ENCODE measurements around the gene ATF7IP. TPM values are rescaled to one million over a fixed set of nuclear protein-coding genes. Genes with fewer than 3 reads are reported as not detected.

ATF7IP gene
- total RNA-seq, 1 experiment from 2014 or later = 100 TPM

DNA sequence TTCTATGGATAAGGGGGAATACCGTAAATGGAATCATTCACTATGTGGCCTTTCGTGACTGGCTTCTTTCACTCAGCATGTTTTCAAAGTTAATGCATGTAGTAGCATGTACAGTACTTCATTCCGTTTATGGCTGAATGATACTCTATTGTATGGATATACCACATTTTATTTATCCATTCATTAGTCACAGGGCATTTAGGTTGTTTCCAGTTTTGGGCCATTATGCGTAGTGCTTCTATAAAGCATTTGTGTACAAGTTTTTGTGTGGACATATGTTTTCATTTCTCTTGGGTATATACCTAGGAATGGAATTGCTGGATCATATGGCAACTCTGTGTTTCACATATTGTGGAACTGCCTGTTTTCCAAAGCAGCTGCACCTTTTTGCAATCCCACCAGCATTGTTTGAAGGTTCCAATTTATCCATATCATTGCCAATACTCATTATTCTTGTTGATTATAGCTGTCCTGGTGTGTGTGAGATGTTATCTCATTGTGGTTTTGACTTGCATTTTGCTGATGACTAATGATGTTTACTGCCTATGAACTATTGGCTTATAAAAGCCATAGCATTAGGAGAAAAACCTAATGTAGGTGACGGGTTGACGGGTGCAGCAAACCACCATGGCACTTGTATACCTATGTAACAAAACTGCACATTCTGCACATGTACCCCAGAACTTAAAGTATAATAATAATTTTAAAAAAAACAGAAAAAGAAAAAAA lies 45.5 kb downstream of the ATF7IP start:
- CTCF ChIA-PET = no interaction called here
- peaks cover 24% of the 10 kb centered on the region for H3K9me3 ChIP-seq (ENCODE audit: low read depth, low read length, poor library complexity, severe bottlenecking)

DNA sequence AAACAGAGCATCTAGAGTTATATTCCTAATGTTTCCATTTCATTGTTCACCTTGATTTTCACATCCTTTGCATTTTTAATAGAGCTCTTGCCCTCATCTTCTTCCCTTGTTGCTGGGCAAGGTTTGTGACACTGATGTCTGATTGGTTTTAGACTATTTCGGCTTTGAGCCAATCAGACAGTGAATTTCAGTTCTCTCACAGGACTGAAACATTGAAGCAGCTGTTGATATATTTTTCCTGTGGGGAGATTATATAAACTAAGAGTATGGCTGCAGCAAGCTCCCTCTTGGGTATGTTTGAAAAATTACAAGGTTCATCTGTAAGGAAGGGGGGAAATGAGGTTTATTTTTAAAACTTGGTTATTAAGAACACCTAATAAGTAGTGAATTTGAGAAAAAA lies 51.2 kb downstream of the ATF7IP start:
- POLR2A ChIA-PET (ENCODE audit: low non-redundant PET) = interaction anchor here (0.6 kb wide), 1 partner anchor 129 kb away, joined by 3 read pairs; no protein-coding TSS in a partner anchor
- intact Hi-C loops (cut with micrococcal nuclease; ENCODE audit: unreplicated experiment) = loop anchor here (2.0 kb wide), 1 partner anchor 50 kb away; no protein-coding TSS in a partner anchor
- H3K27me3 ChIP-seq (replicated peaks; ENCODE audit: insufficient read depth, low read depth, low read length, poor library complexity) = no peaks in the 10 kb centered on the region

More for the DNA sequence above, 45.5 kb downstream of the ATF7IP start:
- H3K27me3 ChIP-seq (replicated peaks; ENCODE audit: insufficient read depth, low read depth, low read length, poor library complexity) = no peaks in the 10 kb centered on the region
- H3K4me1 ChIP-seq (ENCODE audit: insufficient read depth, low read length, poor library complexity, severe bottlenecking) = peaks cover 26% of the 10 kb centered on the region
- no peak overlapping the region for H3K27ac ChIP-seq (ENCODE audit: low read depth, low read length, poor library complexity, severe bottlenecking)
- TF ChIP-seq, protein P1, sequence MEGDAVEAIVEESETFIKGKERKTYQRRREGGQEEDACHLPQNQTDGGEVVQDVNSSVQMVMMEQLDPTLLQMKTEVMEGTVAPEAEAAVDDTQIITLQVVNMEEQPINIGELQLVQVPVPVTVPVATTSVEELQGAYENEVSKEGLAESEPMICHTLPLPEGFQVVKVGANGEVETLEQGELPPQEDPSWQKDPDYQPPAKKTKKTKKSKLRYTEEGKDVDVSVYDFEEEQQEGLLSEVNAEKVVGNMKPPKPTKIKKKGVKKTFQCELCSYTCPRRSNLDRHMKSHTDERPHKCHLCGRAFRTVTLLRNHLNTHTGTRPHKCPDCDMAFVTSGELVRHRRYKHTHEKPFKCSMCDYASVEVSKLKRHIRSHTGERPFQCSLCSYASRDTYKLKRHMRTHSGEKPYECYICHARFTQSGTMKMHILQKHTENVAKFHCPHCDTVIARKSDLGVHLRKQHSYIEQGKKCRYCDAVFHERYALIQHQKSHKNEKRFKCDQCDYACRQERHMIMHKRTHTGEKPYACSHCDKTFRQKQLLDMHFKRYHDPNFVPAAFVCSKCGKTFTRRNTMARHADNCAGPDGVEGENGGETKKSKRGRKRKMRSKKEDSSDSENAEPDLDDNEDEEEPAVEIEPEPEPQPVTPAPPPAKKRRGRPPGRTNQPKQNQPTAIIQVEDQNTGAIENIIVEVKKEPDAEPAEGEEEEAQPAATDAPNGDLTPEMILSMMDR (conservative IDR thresholded peaks at IDR 0.05; ENCODE audit: low read depth, low read length) = no peak
- TF ChIP-seq EZH2 (IDR thresholded peaks at IDR 0.05; ENCODE audit: borderline replicate concordance, low read depth, low read length, poor library complexity, severe bottlenecking) = no peak
- POLR2A ChIA-PET (ENCODE audit: low non-redundant PET) = no interaction called here
- no TSS peak for BruUV-seq (replicated peaks)
- no peak overlapping the region for H3K4me3 ChIP-seq (ENCODE audit: low read depth, low read length, poor library complexity, severe bottlenecking)
- intact Hi-C loops (cut with micrococcal nuclease; ENCODE audit: unreplicated experiment) = no loop called here
- H3K36me3 ChIP-seq (ENCODE audit: insufficient read depth, low read length, poor library complexity, severe bottlenecking) = peaks cover 7% of the 10 kb centered on the region
- no peak for DNase-seq (ENCODE audit: low spot score)

DNA sequence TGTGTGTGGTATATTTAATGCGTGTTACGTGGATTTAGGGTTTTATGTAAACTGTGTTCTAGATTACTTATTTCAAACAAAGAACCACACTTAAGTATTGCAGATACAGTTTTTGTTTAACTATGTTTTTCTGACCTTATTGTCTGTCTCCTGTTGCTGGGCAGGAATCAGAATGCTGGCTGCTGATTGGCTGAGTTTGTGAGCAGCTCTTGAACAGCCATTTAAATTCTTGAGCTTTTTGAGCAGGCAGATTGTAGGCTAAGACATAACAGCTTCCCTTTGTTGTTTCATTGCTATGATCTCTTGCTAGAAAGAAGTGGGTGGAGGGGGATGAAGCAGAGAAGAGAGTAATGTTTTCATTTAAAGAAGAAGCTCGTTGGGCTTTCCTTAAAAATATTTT lies 52.2 kb downstream of the ATF7IP start:
- DNase-seq (ENCODE audit: low spot score) = peak; percentile 90
- ChIA-PET POLR2A (ENCODE audit: low non-redundant PET) (interaction anchor here (0.7 to 0.8 kb wide), 2 partner anchors 1281 to 1681 kb away, joined by 3 read pairs; no protein-coding TSS in a partner anchor), CTCF (interaction anchor here (0.8 to 2.2 kb wide), 3 partner anchors 36 to 351 kb away, joined by 3 to 15 read pairs (median 7); no protein-coding TSS in a partner anchor)
- TF ChIP-seq EZH2 (IDR thresholded peaks at IDR 0.05; ENCODE audit: borderline replicate concordance, low read depth, low read length, poor library complexity, severe bottlenecking) = no peak
- TF ChIP-seq, protein P1 (conservative IDR thresholded peaks at IDR 0.05; ENCODE audit: low read depth, low read length) = no peak
- H3K4me1 ChIP-seq (ENCODE audit: insufficient read depth, low read length, poor library complexity, severe bottlenecking) = peaks cover 50% of the 10 kb centered on the region
- peaks cover 15% of the 10 kb centered on the region for H3K36me3 ChIP-seq (ENCODE audit: insufficient read depth, low read length, poor library complexity, severe bottlenecking)
- H3K27me3 ChIP-seq (replicated peaks; ENCODE audit: insufficient read depth, low read depth, low read length, poor library complexity) = no peaks in the 10 kb centered on the region
- H3K4me3 ChIP-seq (ENCODE audit: low read depth, low read length, poor library complexity, severe bottlenecking) = peak overlapping the region; percentile 34
- peaks cover 17% of the 10 kb centered on the region for H3K9me3 ChIP-seq (ENCODE audit: low read depth, low read length, poor library complexity, severe bottlenecking)
- BruUV-seq (replicated peaks) = no TSS peak
- H3K27ac ChIP-seq (ENCODE audit: low read depth, low read length, poor library complexity, severe bottlenecking) = peak overlapping the region; percentile 78
- intact Hi-C loops (cut with micrococcal nuclease; ENCODE audit: unreplicated experiment) = loop anchor here (1.0 to 2.0 kb wide), 3 partner anchors 51 to 177 kb away; no protein-coding TSS in a partner anchor

More for the DNA sequence above, 51.2 kb downstream of the ATF7IP start:
- Histone ChIP-seq H3K27ac (ENCODE audit: low read depth, low read length, poor library complexity, severe bottlenecking) (peak overlapping the region; percentile 39), H3K36me3 (ENCODE audit: insufficient read depth, low read length, poor library complexity, severe bottlenecking) (peaks cover 7% of the 10 kb centered on the region), H3K9me3 (ENCODE audit: low read depth, low read length, poor library complexity, severe bottlenecking) (peaks cover 12% of the 10 kb centered on the region), H3K4me1 (ENCODE audit: insufficient read depth, low read length, poor library complexity, severe bottlenecking) (peaks cover 50% of the 10 kb centered on the region), H3K4me3 (ENCODE audit: low read depth, low read length, poor library complexity, severe bottlenecking) (no peak overlapping the region)
- no TSS peak for BruUV-seq (replicated peaks)
- no peak for TF ChIP-seq EZH2 (IDR thresholded peaks at IDR 0.05; ENCODE audit: borderline replicate concordance, low read depth, low read length, poor library complexity, severe bottlenecking)
- TF ChIP-seq, protein P1 (conservative IDR thresholded peaks at IDR 0.05; ENCODE audit: low read depth, low read length) = peak; percentile 56; the same call in 1 of the 2 replicates
- CTCF ChIA-PET = interaction anchor here (0.5 to 2.2 kb wide), 3 partner anchors 32 to 178 kb away, joined by 3 to 15 read pairs (median 5); no protein-coding TSS in a partner anchor
- peak; percentile 90 for DNase-seq (ENCODE audit: low spot score)

Measured in A673 (cell line).